Measurements from ENCODE around the gene SP6.

The SP6 gene

DNA sequence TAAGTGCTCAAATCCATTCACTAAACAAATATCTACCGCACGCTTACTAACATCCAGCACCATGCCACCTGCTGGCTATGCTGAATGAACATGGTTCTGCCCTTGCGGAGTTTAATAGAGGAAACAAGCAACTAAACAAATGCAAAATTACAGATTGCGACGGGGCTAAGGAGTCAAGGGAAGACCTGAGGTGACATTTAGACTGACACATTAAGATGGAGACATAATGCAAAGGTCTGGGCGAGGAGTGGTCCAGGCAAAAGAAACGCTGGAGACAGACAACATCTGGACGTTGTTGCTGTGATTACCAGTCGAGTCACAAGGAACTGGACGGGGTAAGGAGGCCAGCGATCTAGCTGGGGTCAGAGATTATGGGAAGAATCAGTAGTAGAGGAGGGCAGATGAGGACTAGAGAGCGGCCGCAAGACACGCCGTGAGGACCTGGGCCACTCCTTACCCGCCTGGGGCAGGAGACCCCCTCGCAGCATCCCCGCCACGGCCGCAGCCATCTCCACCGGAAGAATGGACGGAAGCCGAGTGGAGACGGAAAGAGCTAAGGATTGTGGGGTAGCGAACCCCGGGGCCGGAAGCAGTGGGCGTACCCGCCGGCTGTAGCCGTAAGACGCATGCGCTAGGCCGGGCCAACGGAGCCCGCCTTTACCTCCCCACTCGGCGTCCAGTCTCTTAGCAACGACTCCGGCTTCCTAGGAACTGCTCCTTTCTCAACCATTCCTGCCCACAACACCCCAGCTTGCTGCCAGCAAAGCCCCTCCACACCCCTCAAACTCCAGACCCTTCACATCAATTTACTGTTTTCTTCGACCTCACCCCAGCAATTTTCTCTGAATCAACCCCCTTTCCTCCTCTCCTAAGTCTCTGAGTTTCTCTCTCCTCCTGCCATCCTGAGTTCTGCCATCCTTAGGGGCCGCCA lies 19.7 kb downstream of the SP6 start, which contains the start of the genes LRRC46 and MRPL10:
Gene LRRC46 (plus strand): TSS at position 668 of the 931 bp plus-strand sequence. CDS start 320 bp downstream, outside the sequence.
Gene MRPL10 (minus strand): TSS at position 539 of the 931 bp plus-strand sequence. CDS start 30 bp downstream, at position 509.
- peaks cover 23% of the 10 kb centered on the region for H3K36me3 Mint-ChIP-seq (ENCODE audit: low read depth)
- no peaks in the 10 kb centered on the region for H3K27me3 Mint-ChIP-seq (ENCODE audit: low read depth)
- no peaks in the 10 kb centered on the region for H3K9me3 Mint-ChIP-seq
- H3K27ac Mint-ChIP-seq: peak within 1 kb of the TSS; percentile 52 to 92 (median 90)
- TF ChIP-seq, protein P1, sequence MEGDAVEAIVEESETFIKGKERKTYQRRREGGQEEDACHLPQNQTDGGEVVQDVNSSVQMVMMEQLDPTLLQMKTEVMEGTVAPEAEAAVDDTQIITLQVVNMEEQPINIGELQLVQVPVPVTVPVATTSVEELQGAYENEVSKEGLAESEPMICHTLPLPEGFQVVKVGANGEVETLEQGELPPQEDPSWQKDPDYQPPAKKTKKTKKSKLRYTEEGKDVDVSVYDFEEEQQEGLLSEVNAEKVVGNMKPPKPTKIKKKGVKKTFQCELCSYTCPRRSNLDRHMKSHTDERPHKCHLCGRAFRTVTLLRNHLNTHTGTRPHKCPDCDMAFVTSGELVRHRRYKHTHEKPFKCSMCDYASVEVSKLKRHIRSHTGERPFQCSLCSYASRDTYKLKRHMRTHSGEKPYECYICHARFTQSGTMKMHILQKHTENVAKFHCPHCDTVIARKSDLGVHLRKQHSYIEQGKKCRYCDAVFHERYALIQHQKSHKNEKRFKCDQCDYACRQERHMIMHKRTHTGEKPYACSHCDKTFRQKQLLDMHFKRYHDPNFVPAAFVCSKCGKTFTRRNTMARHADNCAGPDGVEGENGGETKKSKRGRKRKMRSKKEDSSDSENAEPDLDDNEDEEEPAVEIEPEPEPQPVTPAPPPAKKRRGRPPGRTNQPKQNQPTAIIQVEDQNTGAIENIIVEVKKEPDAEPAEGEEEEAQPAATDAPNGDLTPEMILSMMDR (IDR thresholded peaks at IDR 0.05; ENCODE audit: unreplicated experiment in 3 of 3): peak in 2 of 3 experiments; percentile 43 to 53
- peak within 1 kb of the TSS; percentile 90 to 93 (median 92) for H3K4me3 Mint-ChIP-seq
- H3K4me1 Mint-ChIP-seq: peaks cover 15% of the 10 kb centered on the region

DNA sequence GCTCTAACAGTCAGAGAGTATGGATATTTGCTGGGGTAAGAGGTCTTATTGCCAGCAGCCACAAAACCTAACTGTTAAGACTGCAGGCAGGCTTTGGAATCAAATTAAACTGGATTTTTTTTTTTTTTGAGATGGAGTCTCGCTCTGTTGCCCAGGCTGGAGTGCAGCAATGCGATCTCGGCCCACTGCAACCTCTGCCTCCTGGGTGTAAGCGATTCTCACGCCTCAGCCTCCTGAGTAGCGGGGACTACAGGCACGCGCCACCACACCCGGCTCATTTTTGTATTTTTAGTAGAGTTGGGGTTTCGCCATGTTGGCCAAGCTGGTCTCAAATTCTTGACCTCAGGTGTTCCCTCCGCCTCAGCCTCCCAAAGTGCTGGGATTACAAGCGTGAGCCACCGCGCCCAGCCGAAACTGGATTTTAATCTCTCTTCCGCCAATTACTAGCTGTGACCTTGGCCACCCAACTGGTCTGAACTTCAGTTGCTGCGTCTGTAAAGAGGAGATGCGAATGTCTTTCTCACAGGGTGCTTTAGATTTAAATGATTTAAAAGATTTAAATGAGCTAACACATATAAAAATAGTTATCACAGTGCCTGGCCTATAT lies 20.5 kb downstream of the SP6 start:
- peak overlapping the region; percentile 90 to 93 (median 92) for H3K4me3 Mint-ChIP-seq
- H3K9me3 Mint-ChIP-seq: no peaks in the 10 kb centered on the region
- H3K36me3 Mint-ChIP-seq (ENCODE audit: low read depth): peaks cover 23% of the 10 kb centered on the region
- TF ChIP-seq, protein P1 (IDR thresholded peaks at IDR 0.05; ENCODE audit: unreplicated experiment in 3 of 3): no peak
- H3K4me1 Mint-ChIP-seq: peaks cover 15% of the 10 kb centered on the region
- H3K27ac Mint-ChIP-seq: peak overlapping the region; percentile 52 to 92 (median 90)
- no peaks in the 10 kb centered on the region for H3K27me3 Mint-ChIP-seq (ENCODE audit: low read depth)

GRCh38 chr17:47829870-47830269 lies 21.1 kb downstream of the SP6 start:
- H3K4me1 Mint-ChIP-seq: peaks cover 15% of the 10 kb centered on the region
- H3K27ac Mint-ChIP-seq: peak overlapping the region in 2 of 3 experiments; percentile 39 to 79
- no peaks in the 10 kb centered on the region for H3K27me3 Mint-ChIP-seq (ENCODE audit: low read depth)
- peak overlapping the region; percentile 75 to 90 (median 84) for H3K4me3 Mint-ChIP-seq
- TF ChIP-seq, protein P1 (IDR thresholded peaks at IDR 0.05; ENCODE audit: unreplicated experiment in 3 of 3): no peak
- H3K36me3 Mint-ChIP-seq (ENCODE audit: low read depth): peaks cover 25% of the 10 kb centered on the region
- H3K9me3 Mint-ChIP-seq: no peaks in the 10 kb centered on the region

GRCh38 chr17:47823519-47823918 lies 27.4 kb downstream of the SP6 start:
- no peak overlapping the region for H3K4me3 Mint-ChIP-seq
- peaks cover 40% of the 10 kb centered on the region for H3K36me3 Mint-ChIP-seq (ENCODE audit: low read depth)
- H3K9me3 Mint-ChIP-seq: no peaks in the 10 kb centered on the region
- H3K27me3 Mint-ChIP-seq (ENCODE audit: low read depth): no peaks in the 10 kb centered on the region
- H3K27ac Mint-ChIP-seq: no peak overlapping the region
- H3K4me1 Mint-ChIP-seq: peaks cover 22% of the 10 kb centered on the region
- TF ChIP-seq, protein P1 (IDR thresholded peaks at IDR 0.05; ENCODE audit: unreplicated experiment in 3 of 3): no peak

DNA sequence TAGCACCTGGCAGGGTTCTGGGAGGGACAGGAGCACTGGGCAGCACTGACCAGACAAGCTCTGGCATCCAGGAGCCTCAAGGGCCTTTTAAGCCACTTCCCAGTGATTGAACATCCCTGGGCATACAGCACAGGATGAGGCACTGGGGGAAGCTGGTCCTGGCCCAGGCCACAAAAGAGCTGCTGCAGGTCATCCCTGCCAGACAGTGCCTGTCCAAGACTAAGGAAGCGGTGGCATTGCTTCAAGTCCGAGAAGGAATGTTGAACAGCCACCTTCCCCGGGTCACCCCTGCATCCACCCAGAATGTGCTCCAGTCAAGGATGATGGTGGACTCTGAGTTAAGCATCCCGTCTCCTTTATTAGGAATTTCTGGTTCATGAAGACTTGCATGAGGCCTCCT lies 28.2 kb downstream of the SP6 start:
- TF ChIP-seq, protein P1 (IDR thresholded peaks at IDR 0.05; ENCODE audit: unreplicated experiment in 3 of 3): no peak
- no peaks in the 10 kb centered on the region for H3K9me3 Mint-ChIP-seq
- peaks cover 37% of the 10 kb centered on the region for H3K36me3 Mint-ChIP-seq (ENCODE audit: low read depth)
- peak overlapping the region; percentile 60 to 97 (median 96) for H3K4me3 Mint-ChIP-seq
- H3K27me3 Mint-ChIP-seq (ENCODE audit: low read depth): no peaks in the 10 kb centered on the region
- peaks cover 22% of the 10 kb centered on the region for H3K4me1 Mint-ChIP-seq
- H3K27ac Mint-ChIP-seq: no peak overlapping the region

All from nephron (organoid).